Panc1 (cell line): ENCODE results near the gene PHF21A. TPM values are rescaled to one million over a fixed set of nuclear protein-coding genes. Genes with fewer than 3 reads are reported as not detected.

ENCODE experiments used
- ATAC-seq: fragments of 200-7000 bp; cut with Tn5 transposase; 2 replicates; pipeline ENCODE4 v1.9.1; 2020; ENCODE audit warnings: mild to moderate bottlenecking, moderate library complexity
- BruUV-seq: library from RNA; stranded (reverse); fragments of 400-500 nt; replicated peaks from 2 replicates; lab custom pipeline; 2021; lab: Mats Ljungman, UMichigan
- CTCF ChIA-PET: fragments of 300-600 bp; sonication (Branson Sonifier 250); formaldehyde crosslinking; loops from one replicate; lab custom pipeline; 2022; ENCODE audit warnings: antibody characterized with exemption; lab: Charles Lee
- POLR2A ChIA-PET: fragments of 300-600 bp; sonication (Branson Sonifier 250); formaldehyde crosslinking; loops from one replicate; lab custom pipeline; 2022; ENCODE audit warnings: antibody characterized with exemption; lab: Charles Lee
- DNase-seq: peaks from one replicate; pipeline ENCODE4 v3.0.0-alpha.2; 2010; ENCODE audit warnings: low read depth, low spot score
- H3K27ac ChIP-seq: 2 replicates; pipeline ENCODE4 v1.5.1; 2011; ENCODE audit warnings: mild to moderate bottlenecking, low read length, inconsistent platforms
- H3K27me3 ChIP-seq: fragments of 200-500 bp; sonication (Bioruptor generic); 2 replicates; pipeline ENCODE4 v1.6.0; 2014; ENCODE audit warnings: low read length, inconsistent platforms; ENCODE audit not compliant: control insufficient read depth, insufficient read depth
- H3K36me3 ChIP-seq: fragments of 200-500 bp; sonication (Bioruptor generic); 2 replicates; pipeline ENCODE4 v1.5.1; 2014; ENCODE audit warnings: inconsistent platforms, mild to moderate bottlenecking, low read length, moderate library complexity; ENCODE audit not compliant: control insufficient read depth, insufficient read depth
- H3K4me1 ChIP-seq: 2 replicates; pipeline ENCODE4 v1.5.1; 2011; ENCODE audit warnings: inconsistent platforms, mild to moderate bottlenecking, low read length, moderate library complexity; ENCODE audit not compliant: control insufficient read depth, insufficient read depth
- H3K4me3 ChIP-seq, 2 experiments: 2 replicates each; pipeline ENCODE4 v1.5.1; 2011 to 2012; ENCODE audit warnings: low read depth in 2 of 2, low read length in 2 of 2, mild to moderate bottlenecking in 2 of 2, inconsistent platforms in 1 of 2, moderate library complexity in 1 of 2
- H3K9me3 ChIP-seq: fragments of 200-500 bp; sonication (Bioruptor generic); 2 replicates; pipeline ENCODE4 v1.5.1; 2014; ENCODE audit warnings: low read depth, mild to moderate bottlenecking, inconsistent platforms, low read length, moderate library complexity; ENCODE audit not compliant: control insufficient read depth, insufficient read depth
- POLR2AphosphoS5 ChIP-seq: IDR thresholded peaks from 2 replicates; pipeline ENCODE4 v1.6.1; 2012; ENCODE audit warnings: mild to moderate bottlenecking, low read depth, low read length, moderate library complexity
- SIN3A ChIP-seq: IDR thresholded peaks from 2 replicates; pipeline ENCODE4 v1.6.1; 2012; ENCODE audit warnings: low read depth, mild to moderate bottlenecking, low read length, moderate library complexity, borderline replicate concordance; ENCODE audit not compliant: insufficient read depth
- TCF7L2 ChIP-seq: IDR thresholded peaks from 2 replicates; pipeline ENCODE4 v1.6.1; 2011; ENCODE audit warnings: mild to moderate bottlenecking, low read depth, low read length, inconsistent platforms
- in situ Hi-C: cut with HindIII; loops from 2 replicates; pipeline ENCODE4 v1.10.0; 2016; ENCODE audit warnings: low sequenced_read_pairs, low pct_unique_long_range_greater_than_20kb
- intact Hi-C: fragments of 100-400 bp; cut with micrococcal nuclease; formaldehyde crosslinking; loops from one replicate; pipeline ENCODE4 v1.10.0; 2022; ENCODE audit not compliant: unreplicated experiment
- total RNA-seq: library from RNA; stranded (reverse); gene quantifications from one replicate; pipeline ENCODE4 v1.2.1, GENCODE V29; 2021; ENCODE audit not compliant: unreplicated experiment
- TF ChIP-seq, protein P1 (sequence below), 2 experiments: IDR thresholded peaks; 2 replicates each; pipeline ENCODE4 v1.6.1; 2011 to 2012; ENCODE audit warnings: low read depth in 2 of 2, control low read depth in 1 of 2, low read length in 1 of 2, mild to moderate bottlenecking in 1 of 2, moderate library complexity in 1 of 2; ENCODE audit not compliant: insufficient read depth in 1 of 2
- TF ChIP-seq, protein P2 (sequence below): fragments of 450-650 bp; IDR thresholded peaks from 2 replicates; pipeline ENCODE4 v1.5.1; 2017; ENCODE audit warnings: mild to moderate bottlenecking

PHF21A gene
- total RNA-seq, 1 experiment from 2014 or later, result 45.7 TPM

DNA sequence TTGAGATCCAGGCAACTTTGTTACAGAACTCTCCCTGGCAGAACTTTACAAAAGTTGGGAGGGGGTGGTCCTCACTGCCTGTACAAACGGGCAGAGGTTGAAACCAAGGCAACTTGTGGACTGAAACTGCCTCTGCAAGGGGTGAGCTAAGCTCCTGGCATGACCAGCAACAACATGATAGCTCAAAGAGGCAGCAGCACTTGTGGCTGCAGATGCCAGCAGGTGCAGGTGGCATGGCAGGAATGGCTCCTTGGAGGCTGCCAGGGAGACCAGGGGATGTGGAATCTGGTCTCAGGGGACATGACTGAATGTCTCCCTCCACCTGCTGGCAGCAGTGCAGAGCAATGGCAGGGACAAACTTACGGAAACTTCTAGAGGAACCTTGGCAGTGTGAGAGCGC lies 38.8 kb upstream of the PHF21A start:
- no peaks in the 10 kb centered on the region for H3K36me3 ChIP-seq
- TF ChIP-seq SIN3A, result no peak
- no peak for TF ChIP-seq TCF7L2
- TF ChIP-seq, protein P1, sequence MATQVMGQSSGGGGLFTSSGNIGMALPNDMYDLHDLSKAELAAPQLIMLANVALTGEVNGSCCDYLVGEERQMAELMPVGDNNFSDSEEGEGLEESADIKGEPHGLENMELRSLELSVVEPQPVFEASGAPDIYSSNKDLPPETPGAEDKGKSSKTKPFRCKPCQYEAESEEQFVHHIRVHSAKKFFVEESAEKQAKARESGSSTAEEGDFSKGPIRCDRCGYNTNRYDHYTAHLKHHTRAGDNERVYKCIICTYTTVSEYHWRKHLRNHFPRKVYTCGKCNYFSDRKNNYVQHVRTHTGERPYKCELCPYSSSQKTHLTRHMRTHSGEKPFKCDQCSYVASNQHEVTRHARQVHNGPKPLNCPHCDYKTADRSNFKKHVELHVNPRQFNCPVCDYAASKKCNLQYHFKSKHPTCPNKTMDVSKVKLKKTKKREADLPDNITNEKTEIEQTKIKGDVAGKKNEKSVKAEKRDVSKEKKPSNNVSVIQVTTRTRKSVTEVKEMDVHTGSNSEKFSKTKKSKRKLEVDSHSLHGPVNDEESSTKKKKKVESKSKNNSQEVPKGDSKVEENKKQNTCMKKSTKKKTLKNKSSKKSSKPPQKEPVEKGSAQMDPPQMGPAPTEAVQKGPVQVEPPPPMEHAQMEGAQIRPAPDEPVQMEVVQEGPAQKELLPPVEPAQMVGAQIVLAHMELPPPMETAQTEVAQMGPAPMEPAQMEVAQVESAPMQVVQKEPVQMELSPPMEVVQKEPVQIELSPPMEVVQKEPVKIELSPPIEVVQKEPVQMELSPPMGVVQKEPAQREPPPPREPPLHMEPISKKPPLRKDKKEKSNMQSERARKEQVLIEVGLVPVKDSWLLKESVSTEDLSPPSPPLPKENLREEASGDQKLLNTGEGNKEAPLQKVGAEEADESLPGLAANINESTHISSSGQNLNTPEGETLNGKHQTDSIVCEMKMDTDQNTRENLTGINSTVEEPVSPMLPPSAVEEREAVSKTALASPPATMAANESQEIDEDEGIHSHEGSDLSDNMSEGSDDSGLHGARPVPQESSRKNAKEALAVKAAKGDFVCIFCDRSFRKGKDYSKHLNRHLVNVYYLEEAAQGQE (IDR thresholded peaks at IDR 0.05; ENCODE audit: insufficient read depth in 1 of 2, low read depth in 2 of 2, low read length in 1 of 2), result no peak
- no peak for TF ChIP-seq POLR2AphosphoS5
- TF ChIP-seq, protein P2, sequence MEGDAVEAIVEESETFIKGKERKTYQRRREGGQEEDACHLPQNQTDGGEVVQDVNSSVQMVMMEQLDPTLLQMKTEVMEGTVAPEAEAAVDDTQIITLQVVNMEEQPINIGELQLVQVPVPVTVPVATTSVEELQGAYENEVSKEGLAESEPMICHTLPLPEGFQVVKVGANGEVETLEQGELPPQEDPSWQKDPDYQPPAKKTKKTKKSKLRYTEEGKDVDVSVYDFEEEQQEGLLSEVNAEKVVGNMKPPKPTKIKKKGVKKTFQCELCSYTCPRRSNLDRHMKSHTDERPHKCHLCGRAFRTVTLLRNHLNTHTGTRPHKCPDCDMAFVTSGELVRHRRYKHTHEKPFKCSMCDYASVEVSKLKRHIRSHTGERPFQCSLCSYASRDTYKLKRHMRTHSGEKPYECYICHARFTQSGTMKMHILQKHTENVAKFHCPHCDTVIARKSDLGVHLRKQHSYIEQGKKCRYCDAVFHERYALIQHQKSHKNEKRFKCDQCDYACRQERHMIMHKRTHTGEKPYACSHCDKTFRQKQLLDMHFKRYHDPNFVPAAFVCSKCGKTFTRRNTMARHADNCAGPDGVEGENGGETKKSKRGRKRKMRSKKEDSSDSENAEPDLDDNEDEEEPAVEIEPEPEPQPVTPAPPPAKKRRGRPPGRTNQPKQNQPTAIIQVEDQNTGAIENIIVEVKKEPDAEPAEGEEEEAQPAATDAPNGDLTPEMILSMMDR, result no peak
- no TSS peak for BruUV-seq
- no peaks in the 10 kb centered on the region for H3K9me3 ChIP-seq
- DNase-seq (no peak), ATAC-seq (no peak)
- no peak overlapping the region for H3K27ac ChIP-seq
- intact Hi-C loops (no loop called here), in situ Hi-C loops (no loop called here)
- H3K27me3 ChIP-seq, result peaks cover 5% of the 10 kb centered on the region; the same call in 1 of the 2 replicates
- no peak overlapping the region for H3K4me3 ChIP-seq
- ChIA-PET POLR2A (no interaction called here), CTCF (no interaction called here)
- no peaks in the 10 kb centered on the region for H3K4me1 ChIP-seq

DNA sequence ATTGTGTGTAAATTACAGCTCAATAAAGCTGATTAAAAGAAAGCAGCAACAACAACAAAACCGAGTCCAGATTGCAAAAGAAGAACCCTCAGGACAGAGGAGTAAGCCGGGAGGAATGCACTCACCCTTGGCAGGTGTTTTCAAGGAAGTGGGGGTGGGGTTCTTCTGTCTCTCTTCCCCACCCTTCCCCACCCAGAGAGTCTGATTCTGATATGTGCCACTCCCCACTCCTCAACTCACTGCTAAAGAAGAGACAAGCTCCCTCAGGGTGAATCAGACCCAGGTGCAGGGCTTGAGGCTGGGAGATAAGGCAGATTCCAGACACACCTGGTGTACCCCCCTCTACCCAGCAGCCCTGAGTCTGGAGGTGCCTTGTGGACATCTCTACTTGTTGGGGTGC lies 38.4 kb upstream of the PHF21A start:
- no TSS peak for BruUV-seq
- no peak for DNase-seq

More for the DNA sequence above, 38.4 kb upstream of the PHF21A start:
- TF ChIP-seq, protein P2, result no peak
- TF ChIP-seq TCF7L2 (no peak), POLR2AphosphoS5 (no peak), SIN3A (no peak)
- TF ChIP-seq, protein P1 (IDR thresholded peaks at IDR 0.05; ENCODE audit: insufficient read depth in 1 of 2, low read depth in 2 of 2, low read length in 1 of 2), result no peak
- intact Hi-C loops (no loop called here), in situ Hi-C loops (no loop called here)
- no peak for ATAC-seq
- H3K36me3 ChIP-seq, result no peaks in the 10 kb centered on the region
- ChIA-PET POLR2A (no interaction called here), CTCF (no interaction called here)
- H3K4me3 ChIP-seq, result no peak overlapping the region
- H3K4me1 ChIP-seq, result no peaks in the 10 kb centered on the region
- H3K27ac ChIP-seq, result no peak overlapping the region
- peaks cover 5% of the 10 kb centered on the region; the same call in 1 of the 2 replicates for H3K27me3 ChIP-seq
- no peaks in the 10 kb centered on the region for H3K9me3 ChIP-seq
